HG02938 (cell line): ENCODE measurements around the gene ST8SIA4.

Experiments used
- ATAC-seq: cut with Tn5 transposase; IDR thresholded peaks from one replicate; pipeline ENCODE4 v1.9.1; 2021; ENCODE audit warnings: mild to moderate bottlenecking, moderate library complexity; ENCODE audit not compliant: unreplicated experiment

Gene ST8SIA4, protein sequence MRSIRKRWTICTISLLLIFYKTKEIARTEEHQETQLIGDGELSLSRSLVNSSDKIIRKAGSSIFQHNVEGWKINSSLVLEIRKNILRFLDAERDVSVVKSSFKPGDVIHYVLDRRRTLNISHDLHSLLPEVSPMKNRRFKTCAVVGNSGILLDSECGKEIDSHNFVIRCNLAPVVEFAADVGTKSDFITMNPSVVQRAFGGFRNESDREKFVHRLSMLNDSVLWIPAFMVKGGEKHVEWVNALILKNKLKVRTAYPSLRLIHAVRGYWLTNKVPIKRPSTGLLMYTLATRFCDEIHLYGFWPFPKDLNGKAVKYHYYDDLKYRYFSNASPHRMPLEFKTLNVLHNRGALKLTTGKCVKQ

GRCh38 chr5:100903039-100903887, at the start of gene ST8SIA4:
Gene ST8SIA4 (minus strand): TSS chr5:100903282. CDS start chr5:100902955, 327 bp downstream.
- ATAC-seq: peak; percentile 72

- no peak for ATAC-seq
These were observed 47.9 kb upstream of the ST8SIA4 start for GRCh38 chr5:100950985-100951384.

DNA sequence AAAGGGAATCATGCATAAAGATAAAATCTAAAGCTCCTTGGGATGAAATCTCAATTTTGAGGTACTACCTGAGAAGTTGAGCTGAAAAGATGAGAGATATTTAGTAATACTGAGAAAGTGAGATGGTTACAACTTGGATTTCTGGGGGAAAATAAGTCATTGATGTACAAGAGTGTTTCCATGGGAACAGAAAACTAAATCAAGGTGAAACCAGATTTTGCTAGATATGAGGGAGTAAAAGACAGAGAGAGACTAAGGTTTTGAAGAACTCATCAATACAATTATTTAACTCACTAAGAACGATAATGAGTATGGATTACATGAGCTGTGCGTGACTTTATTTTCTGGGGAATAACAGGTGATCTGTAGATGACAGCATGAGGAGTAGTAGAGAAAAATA, 10.2 kb upstream of the ST8SIA4 start:
- no peak for ATAC-seq

- no peak for ATAC-seq
These were observed 6.0 kb upstream of the ST8SIA4 start for GRCh38 chr5:100909034-100909433.

- no peak for ATAC-seq
These were observed 2.3 kb upstream of the ST8SIA4 start for GRCh38 chr5:100905259-100905914.

- peak; percentile 20 for ATAC-seq
These were observed 1.3 kb upstream of the ST8SIA4 start for GRCh38 chr5:100904259-100904861.

DNA sequence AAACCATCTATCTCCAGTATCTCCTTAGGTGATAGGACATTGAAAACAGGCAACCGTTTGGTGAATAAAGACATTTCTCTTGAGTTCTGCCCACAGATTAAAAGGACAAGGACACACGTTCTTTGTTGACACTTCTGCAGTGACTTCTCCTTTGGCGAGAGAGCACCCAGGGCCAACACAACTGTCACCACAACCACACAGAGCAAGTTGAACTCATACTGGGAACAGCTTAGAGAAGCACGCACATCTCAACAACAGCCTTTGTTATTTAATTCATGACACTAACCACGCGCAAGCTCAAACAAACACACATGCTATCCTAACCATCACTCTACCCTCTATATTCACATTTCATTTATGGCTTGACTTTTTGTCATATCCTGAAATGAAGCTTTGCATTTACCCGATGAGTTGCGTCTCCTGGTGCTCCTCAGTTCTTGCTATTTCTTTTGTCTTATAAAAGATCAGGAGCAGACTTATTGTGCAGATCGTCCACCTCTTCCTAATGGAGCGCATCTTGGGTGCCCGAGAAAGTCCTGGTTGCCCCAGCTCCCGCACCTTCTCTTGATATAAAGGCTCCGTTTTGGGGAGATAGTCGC, 543 bp downstream of the ST8SIA4 start:
- no peak for ATAC-seq

- no peak for ATAC-seq
These were observed 1.2 kb downstream of the ST8SIA4 start for GRCh38 chr5:100901821-100902341.

- ATAC-seq: peak; percentile 37
These were observed 2.0 kb downstream of the ST8SIA4 start for GRCh38 chr5:100900796-100901781.

DNA sequence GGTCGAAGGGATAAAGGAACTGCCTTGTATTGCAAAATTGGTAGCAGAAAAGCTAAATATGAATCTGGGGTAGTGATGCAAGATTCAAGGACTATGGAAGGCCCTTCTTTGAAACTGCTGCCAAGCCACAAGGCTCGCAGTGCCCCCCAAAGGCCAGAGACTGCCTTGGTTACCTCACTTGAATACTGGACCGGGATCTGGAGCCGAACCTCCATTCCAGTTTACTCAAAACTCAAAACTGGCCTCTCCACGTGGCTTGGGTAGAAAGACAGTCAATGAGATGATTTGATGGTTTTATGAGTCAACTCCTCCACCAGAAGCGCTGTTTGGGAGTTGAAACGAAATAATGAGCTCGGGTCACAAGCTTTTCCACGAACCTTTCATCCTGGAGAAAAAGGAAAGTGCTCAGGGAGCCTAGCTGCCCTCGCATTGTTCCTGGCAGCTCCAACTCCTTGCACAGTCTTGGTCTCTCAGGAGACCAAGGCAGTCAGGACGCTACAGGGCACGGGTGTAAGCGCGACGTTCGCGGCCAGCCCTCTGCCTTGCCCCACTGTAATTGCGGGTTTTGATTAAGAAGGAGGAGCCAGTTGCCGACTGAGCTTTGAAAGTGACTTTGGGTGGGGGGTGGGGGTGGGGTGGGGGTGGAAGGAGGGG, 2.8 kb downstream of the ST8SIA4 start:
- no peak for ATAC-seq

- no peak for ATAC-seq
These were observed 3.4 kb downstream of the ST8SIA4 start for GRCh38 chr5:100899675-100900074.

- ATAC-seq: no peak
These were observed 4.4 kb downstream of the ST8SIA4 start for GRCh38 chr5:100898504-100899346.

DNA sequence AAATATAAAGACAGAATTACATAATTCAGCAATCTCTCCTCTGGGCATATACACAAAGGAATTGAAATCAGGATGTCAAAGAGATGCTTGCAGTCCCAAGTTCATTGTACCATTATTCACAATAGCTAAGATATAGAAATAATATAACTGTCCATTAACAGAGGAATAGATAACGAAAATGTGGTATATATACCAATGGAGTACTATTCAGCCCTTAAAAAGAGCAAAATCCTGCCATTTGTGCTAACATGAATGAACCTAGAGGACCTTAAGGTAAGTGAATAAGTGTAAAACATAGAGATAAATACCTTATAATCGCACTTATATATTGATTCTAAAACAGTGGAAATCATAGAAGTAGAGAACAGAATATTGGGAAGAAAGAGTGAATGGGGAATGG, 7.0 kb downstream of the ST8SIA4 start:
- no peak for ATAC-seq

- peak; percentile 82 for ATAC-seq
These were observed 12.5 kb downstream of the ST8SIA4 start for GRCh38 chr5:100890461-100891008.

- ATAC-seq: no peak
These were observed 13.2 kb downstream of the ST8SIA4 start for GRCh38 chr5:100889896-100890295.

- peak; percentile 63 for ATAC-seq
These were observed 13.8 kb downstream of the ST8SIA4 start for GRCh38 chr5:100889165-100889743.

DNA sequence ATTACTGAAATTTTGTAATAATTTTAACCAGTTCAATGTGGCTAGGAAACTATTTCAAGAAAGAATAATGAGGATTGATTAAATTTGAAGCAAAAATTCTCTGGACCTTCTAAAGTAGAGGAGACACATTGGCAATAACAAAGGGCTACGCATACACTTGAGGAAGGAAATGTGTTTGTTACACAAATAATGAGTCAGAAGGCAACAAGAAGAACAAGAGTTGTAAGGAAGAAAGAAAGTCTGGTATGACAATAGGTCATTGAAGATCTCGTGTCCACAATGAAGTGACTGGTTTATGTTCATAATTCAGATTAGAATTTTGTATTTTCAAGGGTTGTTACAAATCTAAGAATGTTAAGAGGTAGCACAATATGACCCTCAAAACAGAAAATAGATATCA, 25.8 kb downstream of the ST8SIA4 start:
- no peak for ATAC-seq
